CD4-positive, alpha-beta memory T cell (primary cell): ENCODE results near the gene ADGRG1. TPM values are rescaled to one million over a fixed set of nuclear protein-coding genes. Genes with fewer than 3 reads are reported as not detected.

Experiments used
- CTCF ChIA-PET: fragments of 350-600 bp; sonication (Branson Sonifier 250); formaldehyde crosslinking; loops from one replicate; lab custom pipeline; 2021; ENCODE audit warnings: inconsistent platforms; ENCODE audit not compliant: partially characterized antibody; lab: Charles Lee
- POLR2A ChIA-PET: fragments of 350-600 bp; sonication (Branson Sonifier 250); formaldehyde crosslinking; loops from one replicate; lab custom pipeline; 2021; ENCODE audit not compliant: partially characterized antibody; lab: Charles Lee
- DNase-seq, 5 donors: peaks; one replicate each; pipeline versions ENCODE4 v3.0.0 to v3.0.0-alpha.2; 2020 to 2022; ENCODE audit warnings: mixed read lengths in 1 of 5
- H3K27ac ChIP-seq: one replicate; pipeline ENCODE4 v1.7.0; 2013; ENCODE audit warnings: low read depth, low read length
- H3K27me3 ChIP-seq: 2 replicates; pipeline ENCODE4 v1.7.0; 2013; ENCODE audit warnings: mild to moderate bottlenecking, low read length, moderate library complexity; ENCODE audit not compliant: insufficient read depth
- H3K36me3 ChIP-seq: 2 replicates; pipeline ENCODE4 v1.7.0; 2013; ENCODE audit warnings: mild to moderate bottlenecking, low read length, moderate library complexity; ENCODE audit not compliant: insufficient read depth
- H3K4me1 ChIP-seq: 2 replicates; pipeline ENCODE4 v1.7.0; 2013; ENCODE audit warnings: mild to moderate bottlenecking, low read length, moderate library complexity; ENCODE audit not compliant: insufficient read depth
- H3K4me3 ChIP-seq, 2 donors: one replicate each; pipeline ENCODE4 v1.7.0; 2013; ENCODE audit warnings: low read length in 2 of 2, mild to moderate bottlenecking in 1 of 2
- H3K9me3 ChIP-seq, 2 donors: one replicate each; pipeline ENCODE4 v1.7.0; 2013; ENCODE audit warnings: low read length in 2 of 2, control low read depth in 1 of 2; ENCODE audit not compliant: control insufficient read depth in 1 of 2
- H3K27ac Mint-ChIP-seq, 7 donors: one replicate each; pipeline ENCODE4 v1.8.0; 2020 to 2021; ENCODE audit warnings: mixed read lengths in 7 of 7, mild to moderate bottlenecking in 6 of 7, inconsistent platforms in 3 of 7, moderate library complexity in 3 of 7
- H3K27me3 Mint-ChIP-seq, 2 donors: one replicate each; pipeline ENCODE4 v1.8.0; 2020 to 2021; ENCODE audit warnings: mixed read lengths in 2 of 2
- H3K36me3 Mint-ChIP-seq, 2 donors: one replicate each; pipeline ENCODE4 v1.8.0; 2020 to 2021; ENCODE audit warnings: mixed read lengths in 2 of 2, inconsistent platforms in 1 of 2, mild to moderate bottlenecking in 1 of 2
- H3K4me1 Mint-ChIP-seq, 4 donors: one replicate each; pipeline ENCODE4 v1.8.0; 2020 to 2021; ENCODE audit warnings: mixed read lengths in 4 of 4, mild to moderate bottlenecking in 1 of 4
- H3K4me3 Mint-ChIP-seq, 8 donors: one replicate each; pipeline ENCODE4 v1.8.0; 2020 to 2021; ENCODE audit warnings: mixed read lengths in 8 of 8, mild to moderate bottlenecking in 7 of 8, moderate library complexity in 6 of 8, inconsistent platforms in 3 of 8
- H3K9me3 Mint-ChIP-seq, 8 donors: one replicate each; pipeline ENCODE4 v1.8.0; 2020 to 2021; ENCODE audit warnings: mixed read lengths in 8 of 8, mild to moderate bottlenecking in 5 of 8, inconsistent platforms in 3 of 8, moderate library complexity in 1 of 8
- intact Hi-C: fragments of 100-400 bp; cut with micrococcal nuclease; formaldehyde crosslinking; loops from one replicate; pipeline ENCODE4 v1.15.1; 2023
- polyA plus RNA-seq, 2 donors: library from polyadenylated mRNA; unstranded; fragments of 300-500 nt; fragmentation: Illumina TruSeq; gene quantifications; one replicate each; pipeline ENCODE4 v1.2.3, GENCODE V29; 2021
- total RNA-seq, 2 experiments: library from RNA; stranded (reverse); gene quantifications; one replicate each; pipeline ENCODE4 v1.2.3, GENCODE V29; 2021

The ADGRG1 gene
- total and polyA plus RNA-seq, 4 experiments from 2014 or later: 0.33 to 0.53 (median 0.41) TPM; not detected in 1

DNA sequence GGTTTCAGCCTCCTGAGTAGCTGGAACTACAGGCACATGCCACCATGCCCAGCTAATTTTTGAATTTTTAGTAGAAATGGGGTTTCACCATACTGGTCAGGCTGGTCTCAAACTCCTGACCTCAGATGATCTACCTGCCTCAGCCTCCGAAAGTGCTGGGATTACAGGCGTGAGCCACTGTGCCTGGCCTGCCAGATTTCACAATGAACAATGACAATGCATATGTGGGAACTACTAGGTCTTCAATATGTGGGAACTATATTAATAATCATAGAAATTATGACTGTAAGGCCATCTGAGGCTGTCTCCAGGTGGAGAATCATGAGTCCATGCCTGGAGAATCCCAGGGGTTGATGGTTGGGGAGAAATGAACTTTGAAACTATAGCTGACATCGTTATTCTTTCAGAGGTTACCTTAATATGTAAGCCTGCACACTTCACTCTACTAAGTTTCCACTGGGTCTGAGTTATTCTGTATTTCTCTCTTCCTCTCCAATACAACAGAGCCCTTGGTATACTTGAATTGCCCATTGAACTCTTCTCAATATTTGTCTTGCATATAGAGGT, 59.0 kb downstream of the ADGRG1 start:
- H3K4me1 ChIP-seq: peaks cover 15% of the 10 kb centered on the region
- H3K36me3 ChIP-seq: no peaks in the 10 kb centered on the region
- H3K4me3 ChIP-seq: no peak overlapping the region
- peaks cover 6 to 20% (median 7%) of the 10 kb centered on the region in 4 donors for H3K4me1 Mint-ChIP-seq
- POLR2A ChIA-PET: no interaction called here
- no peaks in the 10 kb centered on the region for H3K9me3 Mint-ChIP-seq
- H3K27ac Mint-ChIP-seq: peak overlapping the region in 2 of 7 donors; percentile 6 to 30
- no peaks in the 10 kb centered on the region for H3K36me3 Mint-ChIP-seq
- no peaks in the 10 kb centered on the region for H3K9me3 ChIP-seq
- H3K4me3 Mint-ChIP-seq: no peak overlapping the region
- CTCF ChIA-PET: no interaction called here
- peaks cover 2 to 9% of the 10 kb centered on the region in 2 donors for H3K27me3 Mint-ChIP-seq
- no peaks in the 10 kb centered on the region for H3K27me3 ChIP-seq
- H3K27ac ChIP-seq: no peak overlapping the region
- no peak for DNase-seq
- intact Hi-C loops: no loop called here

DNA sequence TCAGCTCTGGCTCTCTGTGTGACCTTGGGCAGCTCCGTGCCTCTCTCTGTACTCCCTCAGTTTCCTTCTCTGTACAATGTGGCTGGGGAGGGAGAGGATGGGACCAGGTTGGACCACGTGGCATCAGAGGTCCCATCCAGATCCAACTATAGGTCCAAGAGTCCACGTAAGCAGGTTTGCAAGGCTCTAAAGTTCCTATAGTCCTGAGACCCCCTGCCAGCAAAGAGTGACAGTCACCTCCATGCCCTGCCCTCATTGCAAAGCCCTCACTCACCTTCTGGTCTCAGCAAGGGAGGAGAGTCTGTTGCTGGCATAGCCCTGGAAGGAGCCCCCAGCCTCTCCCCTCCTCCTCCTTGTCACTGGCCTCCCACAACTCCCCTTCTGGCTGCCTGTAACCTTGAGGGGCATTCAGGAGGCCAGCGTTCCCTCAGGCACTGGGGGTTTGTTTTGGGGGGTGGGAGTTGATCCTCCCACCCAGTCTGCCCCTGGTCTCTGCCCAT, 60.1 kb downstream of the ADGRG1 start:
- POLR2A ChIA-PET: no interaction called here

DNA sequence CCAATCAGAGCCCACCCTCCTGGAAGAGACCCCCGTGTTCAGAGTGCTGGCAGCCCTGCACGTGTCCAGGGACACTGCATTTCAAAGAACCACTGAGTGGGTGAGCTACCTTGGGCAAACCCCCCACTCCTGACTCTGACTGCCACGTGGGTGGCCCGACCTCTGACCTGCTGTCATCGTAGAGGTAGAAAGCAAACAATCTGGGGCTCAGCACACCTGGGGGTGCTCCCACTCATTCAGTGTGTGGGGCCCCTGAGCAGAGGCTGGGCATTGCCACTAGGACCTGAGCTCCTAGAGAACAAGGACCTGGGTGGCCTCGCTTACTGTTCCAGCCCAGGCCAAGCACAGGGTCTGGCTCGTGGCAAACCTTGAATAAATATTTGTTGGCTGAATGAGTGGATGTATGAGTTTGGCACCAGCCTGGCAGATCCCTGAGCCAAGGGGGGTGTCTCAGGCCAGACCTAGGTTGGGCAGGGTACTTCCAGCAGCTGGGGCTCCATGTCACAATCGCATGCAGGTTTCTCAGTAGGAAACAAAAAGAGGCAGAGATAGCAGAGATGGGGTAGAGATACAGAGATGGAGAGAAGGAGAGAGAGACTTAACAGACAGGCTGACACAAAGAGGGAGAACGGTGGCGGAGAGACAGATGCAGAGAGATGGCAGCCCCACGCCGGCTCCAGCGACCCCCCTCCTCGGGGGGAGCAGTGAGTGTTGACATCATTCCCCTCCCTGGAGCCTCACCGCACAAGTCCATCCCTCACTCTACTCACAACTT, 60.7 kb downstream of the ADGRG1 start:
- no peak for DNase-seq
- Histone ChIP-seq H3K36me3 (no peaks in the 10 kb centered on the region), H3K27me3 (no peaks in the 10 kb centered on the region), H3K4me1 (peaks cover 15% of the 10 kb centered on the region), H3K9me3 (no peaks in the 10 kb centered on the region), H3K27ac (no peak overlapping the region), H3K4me3 (no peak overlapping the region)
- Mint-ChIP-seq H3K4me1 (peaks cover 6 to 20% (median 7%) of the 10 kb centered on the region in 4 donors), H3K27ac (peak overlapping the region; percentile 8 to 92 (median 71)), H3K9me3 (no peaks in the 10 kb centered on the region), H3K36me3 (no peaks in the 10 kb centered on the region), H3K4me3 (peak overlapping the region in 2 of 8 donors; percentile 43 to 51), H3K27me3 (peaks cover 4 to 6% of the 10 kb centered on the region in 2 donors)
- ChIA-PET POLR2A (interaction anchor here (0.7 kb wide), 1 partner anchor 46 kb away, joined by 3 read pairs; the partner anchor contains the start of gene KATNB1), CTCF (no interaction called here)
- intact Hi-C loops: no loop called here

More for the DNA sequence above, 60.1 kb downstream of the ADGRG1 start:
- Histone ChIP-seq H3K4me1 (peaks cover 15% of the 10 kb centered on the region), H3K36me3 (no peaks in the 10 kb centered on the region), H3K27me3 (no peaks in the 10 kb centered on the region), H3K9me3 (no peaks in the 10 kb centered on the region), H3K4me3 (no peak overlapping the region), H3K27ac (no peak overlapping the region)
- peaks cover 2 to 6% of the 10 kb centered on the region in 2 donors for H3K27me3 Mint-ChIP-seq
- no peaks in the 10 kb centered on the region for H3K9me3 Mint-ChIP-seq
- DNase-seq: no peak
- CTCF ChIA-PET: no interaction called here
- H3K4me1 Mint-ChIP-seq: peaks cover 6 to 20% (median 7%) of the 10 kb centered on the region in 4 donors
- intact Hi-C loops: no loop called here
- peak overlapping the region in 2 of 7 donors; percentile 71 to 77 for H3K27ac Mint-ChIP-seq
- no peaks in the 10 kb centered on the region for H3K36me3 Mint-ChIP-seq
- no peak overlapping the region for H3K4me3 Mint-ChIP-seq

- Histone ChIP-seq H3K27me3 (no peaks in the 10 kb centered on the region), H3K27ac (no peak overlapping the region), H3K36me3 (no peaks in the 10 kb centered on the region), H3K9me3 (no peaks in the 10 kb centered on the region), H3K4me1 (peaks cover 15% of the 10 kb centered on the region), H3K4me3 (no peak overlapping the region)
- peak in 4 of 5 donors; percentile 12 to 49 (median 32) for DNase-seq
- H3K27ac Mint-ChIP-seq: peak overlapping the region in 5 of 7 donors; percentile 8 to 84 (median 71)
- H3K9me3 Mint-ChIP-seq: no peaks in the 10 kb centered on the region
- ChIA-PET POLR2A (interaction anchor here (0.7 kb wide), 1 partner anchor 45 kb away, joined by 3 read pairs; the partner anchor contains the start of gene KATNB1), CTCF (no interaction called here)
- peaks cover 4 to 6% of the 10 kb centered on the region in 2 donors for H3K27me3 Mint-ChIP-seq
- H3K4me3 Mint-ChIP-seq: peak overlapping the region in 4 of 8 donors; percentile 33 to 51 (median 40)
- H3K36me3 Mint-ChIP-seq: no peaks in the 10 kb centered on the region
- intact Hi-C loops: no loop called here
- peaks cover 6 to 20% (median 8%) of the 10 kb centered on the region in 4 donors for H3K4me1 Mint-ChIP-seq
Measured at GRCh38 chr16:57689762-57690558, 61.5 kb downstream of the ADGRG1 start.

DNA sequence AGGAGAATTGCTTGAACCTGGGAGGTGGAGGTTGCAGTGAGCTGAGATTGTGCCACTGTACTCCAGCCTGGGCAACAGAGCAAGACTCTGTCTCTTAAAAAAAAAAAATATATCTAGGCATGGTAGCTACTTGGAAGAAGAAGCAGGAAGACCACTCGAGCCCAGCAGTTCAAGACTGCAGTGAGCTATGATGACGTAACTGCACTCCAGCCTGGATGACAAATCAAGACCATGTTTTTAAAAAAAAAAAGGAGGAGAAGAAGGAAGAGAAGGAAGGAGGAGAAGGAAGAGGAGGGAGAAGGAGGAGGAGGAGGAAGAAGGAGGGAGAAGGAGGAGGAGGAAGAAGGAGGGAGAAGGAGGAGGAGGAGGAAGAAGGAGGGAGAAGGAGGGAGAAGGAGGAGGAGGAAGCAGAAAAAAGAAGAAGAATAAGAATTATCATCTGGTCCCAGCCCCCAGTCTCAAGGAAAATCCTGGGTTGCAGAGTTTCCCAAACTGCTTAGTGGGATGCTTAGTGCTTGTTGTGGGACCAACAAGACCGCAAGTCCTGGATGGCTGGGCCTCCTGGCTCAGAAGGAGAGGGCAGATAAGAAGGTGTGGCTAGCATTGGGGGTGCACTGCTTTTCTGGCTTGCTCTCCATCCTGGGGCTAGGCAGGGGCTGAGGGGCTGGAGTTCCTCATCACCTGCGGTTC, 62.5 kb downstream of the ADGRG1 start:
- Histone ChIP-seq H3K4me3 (no peak overlapping the region), H3K27ac (no peak overlapping the region), H3K36me3 (no peaks in the 10 kb centered on the region), H3K9me3 (no peaks in the 10 kb centered on the region), H3K4me1 (peaks cover 15% of the 10 kb centered on the region), H3K27me3 (no peaks in the 10 kb centered on the region)
- Mint-ChIP-seq H3K27me3 (peaks cover 4 to 6% of the 10 kb centered on the region in 2 donors), H3K36me3 (no peaks in the 10 kb centered on the region), H3K4me3 (no peak overlapping the region), H3K27ac (no peak overlapping the region), H3K4me1 (peaks cover 6 to 20% (median 8%) of the 10 kb centered on the region in 4 donors), H3K9me3 (no peaks in the 10 kb centered on the region)
- CTCF ChIA-PET: no interaction called here
- no peak for DNase-seq
- intact Hi-C loops: no loop called here
- POLR2A ChIA-PET: interaction anchor here (0.5 kb wide), 1 partner anchor 16 kb away, joined by 4 read pairs; no protein-coding TSS in a partner anchor

DNA sequence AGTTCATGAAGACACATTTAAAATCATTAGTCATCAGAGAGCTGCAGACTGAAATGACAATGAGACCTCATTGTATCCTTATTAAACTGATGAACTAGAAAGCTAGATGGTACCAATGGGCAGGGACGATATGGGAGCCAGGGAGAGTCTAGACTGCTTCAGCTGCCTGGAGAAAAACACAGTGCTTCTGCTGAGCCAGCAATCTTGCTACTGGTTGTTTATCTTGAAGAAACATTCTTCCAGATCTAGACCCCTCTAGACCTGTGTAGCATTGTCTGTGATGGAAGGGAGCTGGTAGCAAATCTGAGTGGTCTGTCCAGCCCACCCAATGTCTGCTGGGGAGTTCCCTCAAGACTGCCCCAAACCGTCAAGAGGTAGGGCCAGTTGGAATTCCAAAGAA, 64.2 kb downstream of the ADGRG1 start:
- H3K36me3 ChIP-seq: no peaks in the 10 kb centered on the region
- H3K4me3 Mint-ChIP-seq: no peak overlapping the region
- H3K27ac Mint-ChIP-seq: no peak overlapping the region
- H3K4me1 ChIP-seq: peaks cover 15% of the 10 kb centered on the region
- no peaks in the 10 kb centered on the region for H3K9me3 Mint-ChIP-seq
- ChIA-PET CTCF (no interaction called here), POLR2A (no interaction called here)
- H3K9me3 ChIP-seq: no peaks in the 10 kb centered on the region
- H3K27ac ChIP-seq: no peak overlapping the region
- DNase-seq: no peak
- H3K27me3 Mint-ChIP-seq: peaks cover 4 to 6% of the 10 kb centered on the region in 2 donors
- H3K36me3 Mint-ChIP-seq: no peaks in the 10 kb centered on the region
- intact Hi-C loops: no loop called here
- H3K27me3 ChIP-seq: no peaks in the 10 kb centered on the region
- peaks cover 6 to 20% (median 8%) of the 10 kb centered on the region in 4 donors for H3K4me1 Mint-ChIP-seq
- H3K4me3 ChIP-seq: no peak overlapping the region
